B cell (primary cell): ENCODE measurements around the gene CCDC28B. TPM values are rescaled to one million over a fixed set of nuclear protein-coding genes. Genes with fewer than 3 reads are reported as not detected.

Experiments used
- ATAC-seq: fragments of 200-7000 bp; cut with Tn5 transposase; one replicate; pipeline ENCODE4 v1.10.0; 2021; ENCODE audit warnings: low read depth, mild to moderate bottlenecking, moderate number of reproducible peaks, moderate library complexity
- CTCF ChIA-PET: fragments of 350-600 bp; sonication (Branson Sonifier 250); formaldehyde crosslinking; loops from one replicate; lab custom pipeline; 2021; ENCODE audit warnings: antibody characterized with exemption, inconsistent platforms; lab: Charles Lee
- POLR2A ChIA-PET: fragments of 350-600 bp; sonication (Branson Sonifier 250); formaldehyde crosslinking; loops from one replicate; lab custom pipeline; 2021; ENCODE audit warnings: antibody characterized with exemption; lab: Charles Lee
- DNase-seq: peaks from one replicate; pipeline ENCODE4 v3.0.0; 2013
- H2AFZ ChIP-seq: 2 replicates; pipeline ENCODE4 v1.6.1; 2012; ENCODE audit warnings: mild to moderate bottlenecking, low read depth, low read length; ENCODE audit not compliant: insufficient read depth, poor library complexity, severe bottlenecking
- H3K27ac ChIP-seq, 2 donors: 1 replicate in 1 of 2; 2 replicates in 1 of 2; pipeline ENCODE4 v1.5.1; 2012 to 2013; ENCODE audit warnings: low read length in 2 of 2, mild to moderate bottlenecking in 2 of 2, moderate library complexity in 1 of 2
- H3K27me3 ChIP-seq, 4 experiments: fragments of 200-600 bp in 1 of 4; sonication (generic) in 1 of 4; replicated peaks in 1 of 4; 1 replicate in 2 of 4; 2 replicates in 2 of 4; pipeline versions ENCODE4 v1.6.1 to v1.7.0; 2013 to 2016; ENCODE audit warnings: low read length in 3 of 4, mild to moderate bottlenecking in 2 of 4, mixed read lengths in 1 of 4, moderate library complexity in 1 of 4; ENCODE audit not compliant: insufficient read depth in 4 of 4, control insufficient read depth in 3 of 4; ENCODE audit errors: control extremely low read depth in 1 of 4
- H3K36me3 ChIP-seq, 2 experiments: replicated peaks in 1 of 2; 1 replicate in 1 of 2; 2 replicates in 1 of 2; pipeline versions ENCODE4 v1.6.1 to v1.7.1; 2013; ENCODE audit warnings: low read length in 1 of 2; ENCODE audit not compliant: insufficient read depth in 2 of 2, control insufficient read depth in 1 of 2; ENCODE audit errors: control extremely low read depth in 1 of 2, extremely low read depth in 1 of 2
- H3K4me1 ChIP-seq, 2 donors: fragments of 200-600 bp in 1 of 2; sonication (generic) in 1 of 2; 1 replicate in 1 of 2; 2 replicates in 1 of 2; pipeline versions ENCODE4 v1.5.1 to v1.6.1; 2013 to 2017; ENCODE audit warnings: low read length in 2 of 2; ENCODE audit not compliant: control insufficient read depth in 2 of 2, insufficient read depth in 2 of 2
- H3K4me2 ChIP-seq: replicated peaks from 2 replicates; pipeline ENCODE3; 2012; ENCODE audit warnings: mild to moderate bottlenecking, low read depth, low read length; ENCODE audit not compliant: poor library complexity, severe bottlenecking
- H3K4me3 ChIP-seq, 5 experiments: fragments of 200-600 bp in 1 of 5; sonication (generic) in 1 of 5; 1 replicate in 3 of 5; 2 replicates in 2 of 5; pipeline versions ENCODE4 v1.5.1 to v1.7.0; 2011 to 2016; ENCODE audit warnings: low read length in 4 of 5, mild to moderate bottlenecking in 4 of 5, low read depth in 2 of 5, control low read depth in 1 of 5, moderate library complexity in 1 of 5; ENCODE audit not compliant: insufficient read depth in 1 of 5; ENCODE audit errors: control extremely low read depth in 1 of 5, extremely low read depth in 1 of 5
- H3K79me2 ChIP-seq: fragments of 200-600 bp; sonication (generic); one replicate; pipeline ENCODE4 v1.6.0; 2016; ENCODE audit warnings: low read length; ENCODE audit not compliant: control insufficient read depth, insufficient read depth
- H3K9ac ChIP-seq: fragments of 200-600 bp; sonication (generic); 2 replicates; pipeline ENCODE4 v1.6.1; 2017; ENCODE audit warnings: mild to moderate bottlenecking, low read length, moderate library complexity
- H3K9me3 ChIP-seq, 3 donors: one replicate each; pipeline versions ENCODE4 v1.6.1 to v1.7.1; 2013; ENCODE audit warnings: low read length in 2 of 3; ENCODE audit not compliant: control insufficient read depth in 2 of 3, insufficient read depth in 1 of 3; ENCODE audit errors: control extremely low read depth in 1 of 3
- H4K20me1 ChIP-seq: 2 replicates; pipeline ENCODE4 v1.6.0; 2012; ENCODE audit warnings: mild to moderate bottlenecking, low read length; ENCODE audit not compliant: insufficient read depth, control insufficient read depth, poor library complexity, severe bottlenecking
- H3K27ac Mint-ChIP-seq: one replicate; pipeline ENCODE4 v1.8.0; 2021; ENCODE audit warnings: mixed read lengths
- H3K27me3 Mint-ChIP-seq: one replicate; pipeline ENCODE4 v1.8.0; 2021; ENCODE audit warnings: mixed read lengths
- H3K4me1 Mint-ChIP-seq: one replicate; pipeline ENCODE4 v1.8.0; 2021; ENCODE audit warnings: mixed read lengths
- H3K4me3 Mint-ChIP-seq: one replicate; pipeline ENCODE4 v1.8.0; 2021; ENCODE audit warnings: mixed read lengths
- H3K9me3 Mint-ChIP-seq: one replicate; pipeline ENCODE4 v1.8.0; 2022; ENCODE audit warnings: mixed read lengths; ENCODE audit not compliant: insufficient read depth
- EZH2 ChIP-seq: IDR thresholded peaks from 2 replicates; pipeline ENCODE4 v1.6.1; 2012; ENCODE audit warnings: borderline replicate concordance, low read depth, mild to moderate bottlenecking, moderate library complexity, low read length; ENCODE audit not compliant: insufficient read depth, poor library complexity, severe bottlenecking
- WGBS: methylation state at CpG from one replicate; pipeline ENCODE4 v1.1.5; 2013; ENCODE audit warnings: missing lambda C conversion rate; ENCODE audit not compliant: insufficient coverage; 5-methylcytosine and 5-hydroxymethylcytosine counted together
- intact Hi-C: fragments of 100-400 bp; cut with micrococcal nuclease; formaldehyde crosslinking; loops from one replicate; pipeline ENCODE4 v1.10.0; 2022
- polyA plus RNA-seq: library from polyadenylated mRNA; depleted of rRNA; stranded (reverse); fragments of >200 nt; gene quantifications from 2 replicates; pipeline ENCODE4 v1.2.3, GENCODE V29; 2012
- total RNA-seq, 2 donors: library from RNA; stranded (reverse); fragments of 120-200 nt in 1 of 2; gene quantifications; 1 replicate in 1 of 2; 2 replicates in 1 of 2; pipeline versions ENCODE4 v1.2.3 to v1.2.4, GENCODE V29; 2013 to 2022
- TF ChIP-seq, protein P1 (sequence below): fragments of 200-600 bp; IDR thresholded peaks from one replicate; pipeline ENCODE4 v1.8.0; 2022; ENCODE audit warnings: antibody characterized with exemption, mild to moderate bottlenecking

CCDC28B gene
- total and polyA plus RNA-seq, 2 donors (not counting 1 experiment from before 2014, with no cell fraction given): 7.8 to 8.0 TPM

DNA sequence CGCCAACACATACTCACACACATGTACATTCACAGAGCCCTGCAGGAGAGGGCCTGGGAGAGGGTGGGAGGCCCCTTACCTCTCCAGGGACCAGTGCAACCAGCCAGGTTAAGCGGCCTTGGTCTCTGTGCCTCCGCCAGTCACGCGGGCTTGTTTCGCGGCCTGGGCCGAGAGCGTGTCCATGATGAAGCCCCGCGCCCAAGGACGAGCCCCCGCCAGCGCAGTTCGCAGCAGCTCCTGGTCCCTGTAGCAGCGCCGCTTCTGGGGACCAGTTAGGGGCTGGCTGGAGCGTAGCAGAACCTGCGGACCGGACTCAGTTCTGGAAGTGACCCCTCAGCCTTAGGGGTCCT, 39.4 kb downstream of the CCDC28B start:
- Histone ChIP-seq H3K79me2 (no peaks in the 10 kb centered on the region), H3K4me3 (peak overlapping the region in 3 of 5 experiments; percentile 69 to 77 (median 74)), H3K4me2 (peak overlapping the region; percentile 92), H4K20me1 (no peaks in the 10 kb centered on the region), H3K9ac (no peak overlapping the region), H3K4me1 (peaks cover 16 to 31% of the 10 kb centered on the region in 2 donors), H3K27ac (no peak overlapping the region), H3K36me3 (no peaks in the 10 kb centered on the region), H3K9me3 (no peaks in the 10 kb centered on the region), H2AFZ (peak overlapping the region; percentile 86), H3K27me3 (no peaks in the 10 kb centered on the region)
- ATAC-seq: no peak
- Mint-ChIP-seq H3K27me3 (no peaks in the 10 kb centered on the region), H3K27ac (peak overlapping the region; percentile 93), H3K4me3 (peak overlapping the region; percentile 95), H3K4me1 (peaks cover 20% of the 10 kb centered on the region), H3K9me3 (no peaks in the 10 kb centered on the region)
- 96% methylated on average over 19 of the region's 20 CpGs for WGBS
- TF ChIP-seq, protein P1, sequence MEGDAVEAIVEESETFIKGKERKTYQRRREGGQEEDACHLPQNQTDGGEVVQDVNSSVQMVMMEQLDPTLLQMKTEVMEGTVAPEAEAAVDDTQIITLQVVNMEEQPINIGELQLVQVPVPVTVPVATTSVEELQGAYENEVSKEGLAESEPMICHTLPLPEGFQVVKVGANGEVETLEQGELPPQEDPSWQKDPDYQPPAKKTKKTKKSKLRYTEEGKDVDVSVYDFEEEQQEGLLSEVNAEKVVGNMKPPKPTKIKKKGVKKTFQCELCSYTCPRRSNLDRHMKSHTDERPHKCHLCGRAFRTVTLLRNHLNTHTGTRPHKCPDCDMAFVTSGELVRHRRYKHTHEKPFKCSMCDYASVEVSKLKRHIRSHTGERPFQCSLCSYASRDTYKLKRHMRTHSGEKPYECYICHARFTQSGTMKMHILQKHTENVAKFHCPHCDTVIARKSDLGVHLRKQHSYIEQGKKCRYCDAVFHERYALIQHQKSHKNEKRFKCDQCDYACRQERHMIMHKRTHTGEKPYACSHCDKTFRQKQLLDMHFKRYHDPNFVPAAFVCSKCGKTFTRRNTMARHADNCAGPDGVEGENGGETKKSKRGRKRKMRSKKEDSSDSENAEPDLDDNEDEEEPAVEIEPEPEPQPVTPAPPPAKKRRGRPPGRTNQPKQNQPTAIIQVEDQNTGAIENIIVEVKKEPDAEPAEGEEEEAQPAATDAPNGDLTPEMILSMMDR: no peak
- TF ChIP-seq EZH2: no peak
- CTCF ChIA-PET: interaction anchor here (0.5 to 8.7 kb wide), 30 partner anchors 10 to 276 kb away, joined by 3 to 118 read pairs (median 6); partner anchors contain the start of genes BSDC1, EIF3I, FAM167B and FAM229A
- DNase-seq: no peak
- POLR2A ChIA-PET: interaction anchor here (0.6 to 4.3 kb wide), 12 partner anchors 10 to 111 kb away, joined by 4 to 60 read pairs (median 10); partner anchors contain the start of genes CCDC28B, HDAC1, LCK and MARCKSL1
- intact Hi-C loops: loop anchor here (1.0 to 5.0 kb wide), 6 partner anchors 11 to 95 kb away; partner anchors contain the start of genes DCDC2B, EIF3I, IQCC and TMEM234
